SHP77 treated with DMSO at 0.1 percent for 48 hours (cell line): ENCODE data around the gene PPP1R13B.

Source experiments
- DNase-seq: peaks from one replicate; lab custom pipeline; 2025; lab: John Stamatoyannopoulos, UW

The PPP1R13B gene

GRCh38 chr14:103685276-103686211, 161.8 kb downstream of the PPP1R13B start:
- no peak for DNase-seq

GRCh38 chr14:103684871-103685270, 162.5 kb downstream of the PPP1R13B start:
- no peak for DNase-seq

GRCh38 chr14:103684471-103684870, 162.9 kb downstream of the PPP1R13B start:
- no peak for DNase-seq
